Sigmoid colon (tissue), 4 donors: ENCODE measurements around the gene NEK11.

Source experiments
- EP300 ChIP-seq, 4 donors: sonication (generic); formaldehyde crosslinking; IDR thresholded peaks; one replicate each; pipeline ENCODE4 v1.6.1; 2017; ENCODE audit warnings: antibody characterized with exemption in 4 of 4
- POLR2A ChIP-seq, 2 donors: fragments of 450-650 bp; IDR thresholded peaks; one replicate each; pipeline ENCODE4 v1.6.1; 2016; ENCODE audit warnings: antibody characterized with exemption in 2 of 2, mild to moderate bottlenecking in 2 of 2, moderate library complexity in 2 of 2
- POLR2AphosphoS5 ChIP-seq, 4 donors: sonication (generic); formaldehyde crosslinking; IDR thresholded peaks; one replicate each; pipeline ENCODE4 v1.6.1; 2017; ENCODE audit warnings: antibody characterized with exemption in 4 of 4
- TF ChIP-seq, protein P1 (sequence below), 4 experiments: fragments of 450-650 bp in 3 of 4; fragments of 200-600 bp in 1 of 4; IDR thresholded peaks; one replicate each; pipeline ENCODE4 v1.5.1; 2016 to 2019; ENCODE audit warnings: antibody characterized with exemption in 4 of 4, mild to moderate bottlenecking in 3 of 4, moderate library complexity in 2 of 4

DNA sequence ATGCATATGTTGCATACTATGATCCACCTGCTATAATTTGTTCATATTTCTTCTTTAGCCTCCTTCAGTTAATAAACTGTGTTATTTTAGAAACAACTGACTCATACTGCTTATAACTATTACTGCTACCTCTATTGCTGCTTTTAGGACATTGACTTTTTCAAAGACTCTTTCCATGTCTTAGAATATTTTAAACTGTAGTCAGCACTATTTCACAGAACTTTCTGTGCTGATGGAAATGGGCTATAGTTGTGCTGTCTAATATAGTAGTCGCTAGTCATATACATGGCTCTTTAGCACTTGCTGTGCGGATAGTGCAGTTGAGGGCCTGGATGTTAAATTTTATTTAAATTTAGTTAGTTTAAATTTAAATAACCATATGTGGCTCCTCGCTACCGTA is 55.6 kb downstream of the NEK11 start:
- TF ChIP-seq, protein P1, sequence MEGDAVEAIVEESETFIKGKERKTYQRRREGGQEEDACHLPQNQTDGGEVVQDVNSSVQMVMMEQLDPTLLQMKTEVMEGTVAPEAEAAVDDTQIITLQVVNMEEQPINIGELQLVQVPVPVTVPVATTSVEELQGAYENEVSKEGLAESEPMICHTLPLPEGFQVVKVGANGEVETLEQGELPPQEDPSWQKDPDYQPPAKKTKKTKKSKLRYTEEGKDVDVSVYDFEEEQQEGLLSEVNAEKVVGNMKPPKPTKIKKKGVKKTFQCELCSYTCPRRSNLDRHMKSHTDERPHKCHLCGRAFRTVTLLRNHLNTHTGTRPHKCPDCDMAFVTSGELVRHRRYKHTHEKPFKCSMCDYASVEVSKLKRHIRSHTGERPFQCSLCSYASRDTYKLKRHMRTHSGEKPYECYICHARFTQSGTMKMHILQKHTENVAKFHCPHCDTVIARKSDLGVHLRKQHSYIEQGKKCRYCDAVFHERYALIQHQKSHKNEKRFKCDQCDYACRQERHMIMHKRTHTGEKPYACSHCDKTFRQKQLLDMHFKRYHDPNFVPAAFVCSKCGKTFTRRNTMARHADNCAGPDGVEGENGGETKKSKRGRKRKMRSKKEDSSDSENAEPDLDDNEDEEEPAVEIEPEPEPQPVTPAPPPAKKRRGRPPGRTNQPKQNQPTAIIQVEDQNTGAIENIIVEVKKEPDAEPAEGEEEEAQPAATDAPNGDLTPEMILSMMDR (IDR thresholded peaks at IDR 0.05), result no peak
- no peak for TF ChIP-seq EP300 (IDR thresholded peaks at IDR 0.05)
- no peak for TF ChIP-seq POLR2AphosphoS5 (IDR thresholded peaks at IDR 0.05)
- no peak for TF ChIP-seq POLR2A (IDR thresholded peaks at IDR 0.05)
